HG02840 (cell line): ENCODE results near the gene CACNA1H.

Source experiments
- ATAC-seq: cut with Tn5 transposase; IDR thresholded peaks from one replicate; pipeline ENCODE4 v1.9.1; 2021; ENCODE audit warnings: mild to moderate bottlenecking, moderate library complexity, moderate number of reproducible peaks; ENCODE audit not compliant: unreplicated experiment, low FRiP score

CACNA1H gene

GRCh38 chr16:1121601-1122397, 31.1 kb upstream of the CACNA1H start:
- no peak for ATAC-seq

DNA sequence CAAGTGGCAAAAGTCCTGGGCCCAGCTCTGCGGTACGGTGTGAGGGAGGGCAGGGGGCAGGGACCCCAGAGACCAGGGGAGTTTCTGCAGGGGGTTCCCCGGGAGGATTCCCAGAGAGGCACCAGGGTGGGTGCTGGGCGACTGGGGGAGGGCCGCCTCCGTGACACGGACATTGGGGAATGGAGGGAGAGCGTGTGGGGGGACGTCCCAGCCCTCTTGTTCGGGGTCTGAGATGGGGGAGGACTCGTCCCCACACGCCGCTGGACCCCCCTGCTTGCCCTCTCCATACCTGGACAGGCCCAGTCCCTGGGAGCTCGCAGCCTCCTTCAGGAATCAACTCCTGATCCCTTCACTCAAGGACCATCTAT, 30.5 kb upstream of the CACNA1H start:
- ATAC-seq = no peak

DNA sequence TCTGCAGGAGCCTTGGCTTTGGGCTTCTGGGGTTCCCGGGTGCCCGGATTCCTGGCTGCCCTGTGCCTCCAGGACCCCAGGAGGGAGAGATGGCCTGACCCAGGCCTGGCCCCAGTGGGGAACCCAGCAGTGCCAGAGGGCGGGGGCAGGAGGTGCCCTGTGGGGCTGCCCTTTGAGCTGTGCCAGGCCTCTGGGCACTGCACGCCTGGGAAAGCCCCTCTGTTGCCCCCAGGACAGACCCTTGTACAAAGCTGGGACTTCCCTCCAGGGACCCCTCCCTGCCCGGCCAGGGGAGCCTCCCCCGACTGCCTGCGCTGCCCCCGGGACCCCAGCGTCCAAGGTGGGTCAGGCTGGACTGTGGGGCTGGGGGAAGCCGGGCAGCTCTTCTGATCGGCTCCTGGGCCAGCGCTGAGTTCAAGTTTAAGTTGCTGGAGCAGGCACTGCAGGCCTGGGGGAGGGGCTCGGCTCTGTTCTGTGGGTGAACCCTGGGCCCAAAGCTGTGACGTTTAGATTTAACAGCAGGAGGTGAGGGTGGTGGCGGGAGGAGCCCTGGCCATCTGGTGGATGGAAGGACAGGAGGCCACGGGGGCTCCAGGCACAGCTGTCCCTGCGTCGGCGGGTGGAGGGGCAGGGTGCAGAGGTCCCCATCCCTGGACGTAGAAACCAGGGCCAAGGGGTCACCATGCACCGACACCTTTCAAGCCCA, 29.2 kb upstream of the CACNA1H start:
- ATAC-seq = no peak

- ATAC-seq = no peak
Measured at GRCh38 chr16:1124291-1124690, 28.6 kb upstream of the CACNA1H start.

- ATAC-seq = no peak
Measured at GRCh38 chr16:1124795-1125194, 28.1 kb upstream of the CACNA1H start.

- ATAC-seq = no peak
Measured at GRCh38 chr16:1125471-1125870, 27.4 kb upstream of the CACNA1H start.

- no peak for ATAC-seq
Measured at GRCh38 chr16:1126044-1126443, 26.9 kb upstream of the CACNA1H start.

- ATAC-seq = no peak
Measured at GRCh38 chr16:1126586-1126985, 26.3 kb upstream of the CACNA1H start.

GRCh38 chr16:1127101-1127500, 25.8 kb upstream of the CACNA1H start:
- no peak for ATAC-seq

DNA sequence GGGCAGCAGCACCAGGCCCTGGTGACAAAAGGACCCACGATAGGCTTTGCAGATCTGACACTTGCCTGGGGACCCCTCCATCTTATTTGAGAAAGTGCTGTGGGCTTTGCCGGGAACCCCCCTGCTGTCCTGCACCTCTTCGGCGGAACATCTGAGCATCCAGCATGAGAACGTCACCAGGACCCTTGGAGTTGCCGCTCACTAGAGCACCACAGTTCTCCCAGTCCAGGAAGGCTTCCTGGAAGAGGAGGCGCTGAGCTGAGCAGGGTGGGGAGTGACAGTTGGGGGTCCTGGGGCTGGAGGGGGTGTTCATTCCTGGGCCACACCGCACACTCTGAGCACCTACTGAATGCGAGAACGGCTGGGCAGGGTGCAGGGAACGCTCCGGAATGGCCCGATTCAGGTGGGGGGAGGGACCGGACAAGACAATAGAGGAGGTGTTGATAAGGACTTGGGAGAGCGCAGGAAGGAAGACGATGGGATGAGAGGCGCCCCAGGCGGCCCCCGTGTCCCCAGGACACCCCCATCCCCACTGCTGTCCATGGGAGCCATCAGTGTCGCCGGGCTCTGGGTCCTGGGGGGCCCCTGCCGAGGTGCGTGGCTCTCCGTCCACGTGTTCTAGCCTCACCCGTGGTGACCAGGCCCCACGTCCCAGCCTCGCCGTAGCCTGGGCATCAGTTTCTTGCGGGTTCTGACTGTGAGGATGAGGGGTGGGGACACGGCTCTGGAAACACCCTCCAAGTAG, 24.8 kb upstream of the CACNA1H start:
- no peak for ATAC-seq

DNA sequence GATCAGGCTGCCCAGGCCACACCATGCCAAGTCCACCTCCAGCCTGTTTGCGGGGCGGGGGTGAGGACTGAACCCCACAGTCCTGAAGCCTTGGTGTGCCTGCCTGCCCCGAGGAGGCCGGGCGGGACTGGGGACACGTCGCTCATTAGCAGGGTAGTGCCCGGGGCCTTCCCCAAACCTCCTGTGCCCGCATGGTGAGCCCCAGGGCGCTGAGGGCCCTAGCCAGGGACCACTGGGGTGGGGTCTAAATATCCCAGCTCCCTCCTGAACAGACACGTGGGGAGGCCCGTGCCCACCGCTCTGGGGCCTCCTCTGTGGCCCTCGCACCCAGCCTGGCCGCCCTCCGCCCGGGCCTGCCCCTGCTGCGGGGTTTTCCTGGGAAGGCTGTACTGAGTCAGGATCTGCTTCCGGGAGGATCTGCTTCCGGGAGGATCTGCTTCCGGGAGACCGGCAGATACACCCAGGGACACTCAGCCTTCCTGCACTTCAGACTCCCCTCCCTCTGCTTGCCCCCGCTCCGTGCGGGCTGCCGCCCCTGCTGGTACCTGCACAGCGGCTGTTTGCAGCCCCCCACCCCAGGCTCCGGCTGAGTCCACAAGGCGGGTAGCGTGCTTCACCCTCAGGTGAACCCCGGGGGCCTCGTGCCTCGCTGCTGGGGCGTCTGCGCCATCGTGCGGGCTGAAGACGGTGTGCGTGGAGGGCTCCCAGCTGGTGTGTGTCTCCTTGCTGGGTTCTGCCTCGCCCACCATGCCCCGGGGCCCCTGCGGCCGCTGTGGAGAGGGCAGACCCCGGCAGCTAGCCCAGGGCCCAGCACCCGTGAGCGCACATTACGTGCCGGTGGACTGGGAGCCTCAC, 23.6 kb upstream of the CACNA1H start:
- no peak for ATAC-seq

GRCh38 chr16:1130382-1130781, 22.5 kb upstream of the CACNA1H start:
- no peak for ATAC-seq

- ATAC-seq = no peak
Measured at GRCh38 chr16:1131378-1131994, 21.4 kb upstream of the CACNA1H start.

- no peak for ATAC-seq
Measured at GRCh38 chr16:1132431-1132830, 20.5 kb upstream of the CACNA1H start.

- no peak for ATAC-seq
Measured at GRCh38 chr16:1133271-1133670, 19.6 kb upstream of the CACNA1H start.

DNA sequence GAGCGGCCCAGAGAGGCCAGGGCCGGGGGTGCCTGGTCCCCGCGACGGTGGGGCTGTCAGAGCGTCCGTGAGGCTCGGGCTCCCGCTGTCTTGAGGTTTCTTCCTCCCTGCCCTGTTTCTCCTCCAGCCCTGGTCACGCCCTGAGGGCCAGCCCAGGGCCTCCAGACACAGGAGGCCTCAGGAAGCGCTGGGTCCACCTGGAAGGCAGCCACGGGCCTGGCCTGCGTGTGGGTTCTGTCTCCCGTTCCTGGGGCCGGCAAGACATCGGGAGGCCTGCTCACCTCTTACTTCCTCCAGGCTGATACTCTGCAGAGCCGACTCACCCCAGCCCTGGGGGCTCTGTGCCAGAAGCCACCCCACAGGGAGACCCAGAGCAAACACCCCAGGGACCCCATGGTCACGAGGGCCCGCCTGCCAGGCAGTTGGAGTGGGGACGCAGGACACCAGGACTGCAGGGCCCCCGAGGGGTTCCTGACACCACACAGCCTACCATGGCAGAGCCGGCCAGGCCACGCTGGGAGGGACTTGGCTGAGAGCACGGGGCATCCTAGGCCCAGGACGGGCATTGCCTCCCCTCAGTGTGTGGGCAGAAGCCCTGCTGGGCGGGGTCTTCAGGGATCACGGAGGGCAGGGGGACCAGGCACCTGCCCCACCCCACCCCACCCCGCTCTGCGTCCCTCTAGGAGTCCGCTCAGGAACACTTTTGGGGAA, 18.9 kb upstream of the CACNA1H start:
- ATAC-seq = no peak

GRCh38 chr16:1134776-1135458, 18.0 kb upstream of the CACNA1H start:
- ATAC-seq = no peak

- ATAC-seq = no peak
Measured at GRCh38 chr16:1135459-1135825, 17.5 kb upstream of the CACNA1H start.

DNA sequence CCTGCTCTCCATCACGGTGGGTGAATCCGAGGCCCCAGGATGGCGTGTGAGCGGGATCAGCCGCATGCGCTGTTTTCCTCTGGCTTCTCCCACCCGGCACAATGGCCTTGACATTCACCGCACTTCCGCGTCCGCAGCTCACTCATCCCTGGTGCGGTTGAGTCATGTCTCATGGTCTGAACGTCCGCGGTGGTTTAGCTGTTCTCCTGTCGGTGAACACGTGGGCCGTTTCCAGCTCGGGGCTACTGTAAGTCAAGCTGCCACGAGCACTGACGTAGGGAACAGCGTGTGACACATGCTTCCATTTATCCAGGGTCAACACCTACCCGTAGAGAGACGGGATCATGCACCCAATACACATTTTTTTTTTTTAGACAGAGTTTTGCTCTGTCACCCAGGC, 15.3 kb upstream of the CACNA1H start:
- ATAC-seq = no peak
